ENCODE results near the gene ZNF512B. TPM values are rescaled to one million over a fixed set of nuclear protein-coding genes. Genes with fewer than 3 reads are reported as not detected.

The ZNF512B gene
- polyA plus RNA-seq, 3 donors = 0.10 to 2.6 TPM; not detected in 1

- H3K9ac ChIP-seq (ENCODE audit: insufficient read depth, low read length, poor library complexity, severe bottlenecking) = no peak overlapping the region
- Mint-ChIP-seq H3K4me1 (peaks cover 49% of the 10 kb centered on the region), H3K27ac (no peak overlapping the region), H3K27me3 (ENCODE audit: low read depth in 3 of 3) (peaks cover 0 to 2% (median 0%) of the 10 kb centered on the region in 3 donors), H3K4me3 (no peak overlapping the region), H3K36me3 (peaks cover 18 to 37% of the 10 kb centered on the region in 2 donors), H3K9me3 (peaks cover 0 to 2% (median 0%) of the 10 kb centered on the region in 7 donors)
- intact Hi-C loops (cut with micrococcal nuclease) = no loop called here
- no peaks in the 10 kb centered on the region for H3K27me3 ChIP-seq (ENCODE audit: control insufficient read depth in 2 of 2, insufficient read depth in 2 of 2, low read length in 2 of 2)
- peak in 1 of 3 donors; percentile 2 for DNase-seq
- no peak for TF ChIP-seq CTCF (IDR thresholded peaks at IDR 0.05)
- peaks cover 55 to 61% of the 10 kb centered on the region in 2 donors for H3K4me1 ChIP-seq (ENCODE audit: control insufficient read depth in 1 of 2, insufficient read depth in 2 of 2, low read length in 2 of 2)
- peaks cover 39 to 46% of the 10 kb centered on the region in 2 donors for H3K36me3 ChIP-seq (replicated peaks in 1 of 2; ENCODE audit: control insufficient read depth in 1 of 2, insufficient read depth in 2 of 2, low read length in 2 of 2)
- H3K4me2 ChIP-seq (replicated peaks; ENCODE audit: extremely low read depth, low read length, poor library complexity, severe bottlenecking) = no peak overlapping the region
- WGBS (ENCODE audit: insufficient coverage) = 98% methylated on average over 17 of the region's 17 CpGs
- peaks cover 77% of the 10 kb centered on the region for H3K79me2 ChIP-seq (ENCODE audit: insufficient read depth, low read length)
- H3K4me3 ChIP-seq (replicated peaks in 1 of 3; ENCODE audit: low read depth in 2 of 3, low read length in 3 of 3) = no peak overlapping the region
- no peak overlapping the region for H2AFZ ChIP-seq (ENCODE audit: insufficient read depth, low read depth, low read length, poor library complexity, severe bottlenecking)
- no peaks in the 10 kb centered on the region for H3K9me3 ChIP-seq (replicated peaks in 1 of 2; ENCODE audit: control insufficient read depth in 1 of 2, insufficient read depth in 1 of 2, low read length in 2 of 2)
- H4K20me1 ChIP-seq (ENCODE audit: insufficient read depth, low read length) = peaks cover 99% of the 10 kb centered on the region
- no peak overlapping the region for H3K27ac ChIP-seq (ENCODE audit: low read depth in 1 of 2, low read length in 2 of 2)
Measured at GRCh38 chr20:63945031-63945658, 24.6 kb downstream of the ZNF512B start.

DNA sequence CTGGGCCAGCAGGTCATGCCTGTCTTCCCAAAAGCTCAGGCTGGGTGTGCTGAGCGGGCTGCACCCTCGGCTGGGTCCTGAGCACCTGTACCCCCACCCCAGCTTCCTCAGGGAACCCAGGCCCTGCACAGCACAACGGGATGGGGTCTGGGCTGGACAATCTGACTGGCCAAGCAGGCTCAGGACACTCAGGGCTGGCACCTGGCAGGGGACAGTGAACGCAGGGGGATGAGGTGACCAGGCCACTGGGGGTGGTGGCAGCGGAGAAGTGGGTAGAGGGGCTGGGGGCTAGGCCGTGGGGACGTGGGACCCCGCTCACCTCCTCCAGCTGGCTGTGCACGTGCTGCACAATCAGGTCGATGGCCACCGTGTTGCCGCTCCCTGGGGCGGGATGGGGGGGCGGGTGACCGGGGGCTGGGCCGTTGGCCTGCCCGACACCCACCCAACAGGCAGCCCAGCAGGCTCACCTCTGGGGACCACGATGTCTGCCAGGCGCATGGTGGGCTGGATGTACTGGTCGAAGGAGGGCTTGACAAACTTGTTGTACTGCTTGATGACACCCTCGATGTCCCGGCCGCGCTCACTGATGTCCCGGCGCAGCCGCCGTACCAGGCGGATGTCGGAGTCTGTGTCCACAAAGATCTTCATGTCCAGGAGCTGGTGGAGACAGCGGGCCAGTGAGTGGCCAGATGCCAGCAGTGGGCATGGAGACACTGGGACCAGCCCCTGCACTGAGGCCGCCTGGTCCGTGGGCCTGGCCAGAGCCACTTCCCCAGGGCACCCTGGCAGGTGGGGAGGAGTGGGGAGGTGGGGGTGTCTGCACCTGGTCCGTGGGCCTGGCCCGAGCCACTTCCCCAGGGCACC lies 25.4 kb downstream of the ZNF512B start:
- peaks cover 99% of the 10 kb centered on the region for H4K20me1 ChIP-seq (ENCODE audit: insufficient read depth, low read length)
- H3K9me3 ChIP-seq (replicated peaks in 1 of 2; ENCODE audit: control insufficient read depth in 1 of 2, insufficient read depth in 1 of 2, low read length in 2 of 2) = no peaks in the 10 kb centered on the region
- H3K4me1 ChIP-seq (ENCODE audit: control insufficient read depth in 1 of 2, insufficient read depth in 2 of 2, low read length in 2 of 2) = peaks cover 50 to 53% of the 10 kb centered on the region in 2 donors
- no peak overlapping the region for H3K27ac Mint-ChIP-seq
- H3K27ac ChIP-seq (ENCODE audit: low read depth in 1 of 2, low read length in 2 of 2) = no peak overlapping the region
- TF ChIP-seq CTCF (IDR thresholded peaks at IDR 0.05) = no peak
- peaks cover 44 to 50% of the 10 kb centered on the region in 2 donors for H3K36me3 ChIP-seq (replicated peaks in 1 of 2; ENCODE audit: control insufficient read depth in 1 of 2, insufficient read depth in 2 of 2, low read length in 2 of 2)
- no peaks in the 10 kb centered on the region for H3K27me3 ChIP-seq (ENCODE audit: control insufficient read depth in 2 of 2, insufficient read depth in 2 of 2, low read length in 2 of 2)
- H2AFZ ChIP-seq (ENCODE audit: insufficient read depth, low read depth, low read length, poor library complexity, severe bottlenecking) = no peak overlapping the region
- peak in 1 of 3 donors; percentile 6 for DNase-seq
- H3K9me3 Mint-ChIP-seq = peaks cover 0 to 2% (median 0%) of the 10 kb centered on the region in 7 donors
- peaks cover 44% of the 10 kb centered on the region for H3K4me1 Mint-ChIP-seq
- H3K36me3 Mint-ChIP-seq = peaks cover 18 to 37% of the 10 kb centered on the region in 2 donors
- H3K9ac ChIP-seq (ENCODE audit: insufficient read depth, low read length, poor library complexity, severe bottlenecking) = no peak overlapping the region
- no peak overlapping the region for H3K4me3 Mint-ChIP-seq
- intact Hi-C loops (cut with micrococcal nuclease) = loop anchor here (5.0 kb wide), 2 partner anchors 37 to 302 kb away; no protein-coding TSS in a partner anchor
- peaks cover 0 to 2% (median 0%) of the 10 kb centered on the region in 3 donors for H3K27me3 Mint-ChIP-seq (ENCODE audit: low read depth in 3 of 3)
- WGBS (ENCODE audit: insufficient coverage) = 94% methylated on average over 31 of the region's 35 CpGs
- no peak overlapping the region for H3K4me2 ChIP-seq (replicated peaks; ENCODE audit: extremely low read depth, low read length, poor library complexity, severe bottlenecking)
- H3K79me2 ChIP-seq (ENCODE audit: insufficient read depth, low read length) = peaks cover 73% of the 10 kb centered on the region
- no peak overlapping the region for H3K4me3 ChIP-seq (replicated peaks in 1 of 3; ENCODE audit: low read depth in 2 of 3, low read length in 3 of 3)
